Measurements from ENCODE around the gene LAMP1.

DNA sequence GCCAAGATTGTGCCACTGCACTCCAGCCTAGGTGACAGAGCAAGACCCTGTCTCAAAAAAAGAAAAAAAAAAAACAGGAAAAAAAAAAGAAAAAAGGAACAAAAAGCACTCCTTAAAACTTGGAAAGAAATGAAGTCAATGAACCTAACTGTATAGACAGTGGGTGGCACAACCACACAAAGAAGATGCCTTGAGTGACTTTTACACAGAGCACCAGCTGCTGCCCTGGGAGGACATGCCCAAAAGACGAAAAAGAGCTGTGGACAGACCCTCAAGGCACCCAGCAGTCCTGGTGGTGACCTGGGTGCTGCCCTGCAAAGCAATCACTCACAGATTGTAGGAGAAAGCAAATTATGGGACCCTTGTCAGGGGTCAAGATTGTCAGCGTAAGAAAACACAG is 5.9 kb upstream of the LAMP1 start:
- TF ChIP-seq CTCF (conservative IDR thresholded peaks at IDR 0.05; ENCODE audit: low read depth in 2 of 2) (no peak), POLR2AphosphoS5 (IDR thresholded peaks at IDR 0.05; ENCODE audit: low read depth) (no peak), EZH2 (IDR thresholded peaks at IDR 0.05; ENCODE audit: low read depth, unreplicated experiment) (no peak)

Data from GM23338 (cell line).